ENCODE measurements around the gene NCAPD3.

NCAPD3 gene

GRCh38 chr11:134158023-134158422, 65.7 kb downstream of the NCAPD3 start:
- DNase-seq (ENCODE audit: low read depth in 2 of 2): no peak

GRCh38 chr11:134157451-134157850, 66.3 kb downstream of the NCAPD3 start:
- DNase-seq (ENCODE audit: low read depth in 2 of 2): no peak

- DNase-seq (ENCODE audit: low read depth in 2 of 2): no peak
These were observed 67.6 kb downstream of the NCAPD3 start for GRCh38 chr11:134155946-134156865.

GRCh38 chr11:134155456-134155855, 68.3 kb downstream of the NCAPD3 start:
- no peak for DNase-seq (ENCODE audit: low read depth in 2 of 2)

- DNase-seq (ENCODE audit: low read depth in 2 of 2): no peak
These were observed 69.3 kb downstream of the NCAPD3 start for GRCh38 chr11:134154441-134154840.

GRCh38 chr11:134153147-134153905, 70.4 kb downstream of the NCAPD3 start:
- no peak for DNase-seq (ENCODE audit: low read depth in 2 of 2)

GRCh38 chr11:134152696-134153095, 71.1 kb downstream of the NCAPD3 start:
- DNase-seq (ENCODE audit: low read depth in 2 of 2): no peak

GRCh38 chr11:134151083-134151747, 72.6 kb downstream of the NCAPD3 start:
- DNase-seq (ENCODE audit: low read depth in 2 of 2): no peak

GRCh38 chr11:134150195-134150903, 73.4 kb downstream of the NCAPD3 start:
- no peak for DNase-seq (ENCODE audit: low read depth in 2 of 2)

GRCh38 chr11:134149371-134149770, 74.4 kb downstream of the NCAPD3 start:
- no peak for DNase-seq (ENCODE audit: low read depth in 2 of 2)

- no peak for DNase-seq (ENCODE audit: low read depth in 2 of 2)
These were observed 77.2 kb downstream of the NCAPD3 start for GRCh38 chr11:134146598-134146997.

GRCh38 chr11:134145715-134146114, 78.1 kb downstream of the NCAPD3 start:
- DNase-seq (ENCODE audit: low read depth in 2 of 2): no peak

GRCh38 chr11:134144744-134145143, 79.0 kb downstream of the NCAPD3 start:
- no peak for DNase-seq (ENCODE audit: low read depth in 2 of 2)

- DNase-seq (ENCODE audit: low read depth in 2 of 2): no peak
These were observed 80.0 kb downstream of the NCAPD3 start for GRCh38 chr11:134143801-134144200.

- DNase-seq (ENCODE audit: low read depth in 2 of 2): no peak
These were observed 81.2 kb downstream of the NCAPD3 start for GRCh38 chr11:134142536-134142935.

GRCh38 chr11:134140961-134141490, 82.7 kb downstream of the NCAPD3 start:
- no peak for DNase-seq (ENCODE audit: low read depth in 2 of 2)

GRCh38 chr11:134139873-134140331, 83.9 kb downstream of the NCAPD3 start:
- DNase-seq (ENCODE audit: low read depth in 2 of 2): peak; percentile 12 to 13

- DNase-seq (ENCODE audit: low read depth in 2 of 2): no peak
These were observed 84.4 kb downstream of the NCAPD3 start for GRCh38 chr11:134139303-134139872.

GRCh38 chr11:134138376-134138775, 85.4 kb downstream of the NCAPD3 start:
- no peak for DNase-seq (ENCODE audit: low read depth in 2 of 2)

- no peak for DNase-seq (ENCODE audit: low read depth in 2 of 2)
These were observed 89.6 kb downstream of the NCAPD3 start for GRCh38 chr11:134134167-134134566.

- DNase-seq (ENCODE audit: low read depth in 2 of 2): no peak
These were observed 91.0 kb downstream of the NCAPD3 start for GRCh38 chr11:134132808-134133207.

All from activated CD8-positive, alpha-beta memory T cell treated with anti-CD3 and anti-CD28 coated beads for 4 hours (primary cell).